Measurements from ENCODE around the gene TMEM63C. TPM values are rescaled to one million over a fixed set of nuclear protein-coding genes. Genes with fewer than 3 reads are reported as not detected.

The TMEM63C gene
- total RNA-seq, 1 experiment from 2014 or later = 0.66 TPM

DNA sequence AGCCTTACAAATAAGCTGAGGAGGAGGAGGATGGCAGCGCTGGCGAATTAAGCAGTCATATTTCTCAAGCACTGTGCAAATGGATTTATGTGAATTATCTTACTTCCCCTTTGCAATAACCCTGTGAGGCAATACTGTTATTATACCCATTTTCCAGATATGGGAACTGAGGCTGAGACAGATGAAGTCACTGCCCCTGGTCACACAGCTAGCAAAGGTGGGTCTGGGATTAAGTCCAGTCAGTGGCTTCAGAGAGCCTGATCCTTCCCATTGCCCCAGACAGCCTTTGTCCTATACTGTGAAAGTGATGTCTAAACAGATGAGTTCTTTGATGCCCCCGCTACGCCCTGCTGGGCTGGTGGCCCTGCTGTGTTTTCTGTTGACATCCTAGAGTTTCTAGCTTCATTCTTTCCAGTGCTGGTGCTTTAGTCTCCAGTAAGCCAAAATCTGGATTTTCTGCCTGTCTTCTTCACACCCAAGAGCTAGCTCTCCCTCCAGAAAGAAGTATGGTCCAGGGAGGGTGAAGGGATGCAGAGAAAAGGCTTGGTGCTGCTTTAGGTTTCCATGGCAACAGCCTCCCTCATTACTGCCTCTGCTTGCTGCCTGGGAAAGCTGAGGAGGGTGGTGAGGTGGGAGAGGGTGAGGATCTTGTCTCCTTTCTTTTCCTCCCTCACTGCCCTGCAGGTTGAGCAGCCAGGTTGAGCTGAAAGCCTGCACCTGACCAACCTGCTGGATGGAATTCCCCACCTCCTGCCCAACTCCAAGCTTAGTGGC is 30.7 kb downstream of the TMEM63C start:
- H3K27me3 ChIP-seq (replicated peaks) = no peaks in the 10 kb centered on the region
- H3K36me3 ChIP-seq = no peaks in the 10 kb centered on the region
- no peaks in the 10 kb centered on the region for H3K4me1 ChIP-seq (replicated peaks)
- no peak overlapping the region for H3K27ac ChIP-seq
- DNase-seq (ENCODE audit: low read depth in 1 of 2, low spot score in 2 of 2) = no peak
- no peak overlapping the region for H3K4me3 ChIP-seq
- no peaks in the 10 kb centered on the region for H3K9me3 ChIP-seq (replicated peaks)

DNA sequence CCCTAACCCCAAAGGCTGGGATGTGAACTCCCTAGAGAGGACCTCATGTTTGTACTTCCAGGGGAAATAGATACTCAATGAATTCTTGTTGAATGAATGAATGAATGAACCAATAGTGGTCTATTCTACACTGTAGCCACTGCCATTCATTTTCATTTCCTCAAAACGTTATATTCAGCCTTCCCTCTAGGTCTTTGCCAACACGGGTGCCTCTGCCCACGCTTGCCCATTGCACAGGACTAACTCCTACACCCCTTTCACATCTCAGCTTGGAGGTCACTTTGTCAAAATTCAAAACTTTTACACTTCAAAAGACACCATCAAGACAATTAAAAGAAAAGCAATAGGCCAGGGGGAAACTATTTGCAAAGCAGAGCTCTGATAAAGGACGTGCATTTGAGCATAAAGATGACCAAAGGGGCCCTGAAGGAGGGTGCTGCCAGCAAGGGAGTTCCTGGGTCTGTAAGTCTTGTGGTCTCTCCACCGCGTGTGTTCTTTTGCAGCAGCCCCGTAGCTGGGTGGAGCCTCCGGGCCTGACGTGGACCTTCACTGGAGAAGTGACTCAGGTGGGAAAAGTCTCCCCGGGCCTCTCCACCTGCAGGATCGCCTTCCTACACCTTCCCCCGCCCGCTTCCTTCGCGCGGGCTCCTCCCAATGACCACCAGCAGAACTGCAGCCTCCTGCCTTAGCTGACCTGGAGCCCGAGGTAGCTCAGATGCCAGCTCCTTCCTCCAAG is 31.5 kb downstream of the TMEM63C start:
- no peak overlapping the region for H3K4me3 ChIP-seq
- no peak overlapping the region for H3K27ac ChIP-seq
- no peaks in the 10 kb centered on the region for H3K9me3 ChIP-seq (replicated peaks)
- DNase-seq (ENCODE audit: low read depth in 1 of 2, low spot score in 2 of 2) = no peak
- H3K36me3 ChIP-seq = no peaks in the 10 kb centered on the region
- no peaks in the 10 kb centered on the region for H3K27me3 ChIP-seq (replicated peaks)
- H3K4me1 ChIP-seq (replicated peaks) = no peaks in the 10 kb centered on the region

DNA sequence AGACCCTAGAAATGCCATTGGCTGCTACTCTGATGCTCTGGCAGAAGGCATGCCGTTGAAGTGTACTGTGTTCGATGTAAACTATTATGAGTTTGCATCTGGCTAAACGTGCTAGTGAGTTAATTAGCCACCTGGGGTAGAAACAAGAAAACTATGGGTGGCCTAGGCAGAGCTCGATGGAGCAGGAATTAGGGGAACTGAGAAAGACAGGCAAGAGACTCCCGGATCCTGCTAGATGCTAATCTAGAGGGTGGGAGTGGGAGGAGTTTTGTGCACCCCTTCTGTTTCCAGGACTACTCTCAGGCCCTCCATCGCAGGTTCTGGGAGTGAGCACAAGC is 32.0 kb downstream of the TMEM63C start:
- no peak for DNase-seq (ENCODE audit: low read depth in 1 of 2, low spot score in 2 of 2)
- no peaks in the 10 kb centered on the region for H3K9me3 ChIP-seq (replicated peaks)
- no peaks in the 10 kb centered on the region for H3K27me3 ChIP-seq (replicated peaks)
- H3K27ac ChIP-seq = no peak overlapping the region
- H3K4me1 ChIP-seq (replicated peaks) = no peaks in the 10 kb centered on the region
- H3K36me3 ChIP-seq = no peaks in the 10 kb centered on the region
- H3K4me3 ChIP-seq = no peak overlapping the region

DNA sequence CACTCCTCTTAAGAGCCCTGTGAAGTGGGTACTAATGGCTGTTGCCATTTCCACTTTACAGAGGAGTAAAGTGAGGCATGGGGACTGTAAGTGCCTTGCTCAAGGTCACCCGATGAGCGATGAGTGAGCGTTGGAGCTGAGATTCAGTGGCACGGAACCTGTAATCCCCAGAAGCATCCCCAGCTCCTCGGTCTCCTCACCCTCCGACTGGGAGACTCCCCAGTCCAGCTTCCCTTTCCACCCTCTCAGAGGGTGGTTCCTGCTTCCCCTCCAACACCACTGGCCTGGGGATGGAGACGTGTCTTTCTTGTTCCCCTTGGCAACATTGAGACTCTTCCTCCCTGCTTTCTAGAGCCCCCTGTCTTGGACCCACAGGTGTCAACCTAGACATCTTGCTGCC is 32.6 kb downstream of the TMEM63C start:
- Histone ChIP-seq H3K4me3 (no peak overlapping the region), H3K36me3 (no peaks in the 10 kb centered on the region), H3K27ac (no peak overlapping the region), H3K27me3 (replicated peaks) (no peaks in the 10 kb centered on the region), H3K4me1 (replicated peaks) (no peaks in the 10 kb centered on the region), H3K9me3 (replicated peaks) (no peaks in the 10 kb centered on the region)
- DNase-seq (ENCODE audit: low read depth in 1 of 2, low spot score in 2 of 2) = no peak

DNA sequence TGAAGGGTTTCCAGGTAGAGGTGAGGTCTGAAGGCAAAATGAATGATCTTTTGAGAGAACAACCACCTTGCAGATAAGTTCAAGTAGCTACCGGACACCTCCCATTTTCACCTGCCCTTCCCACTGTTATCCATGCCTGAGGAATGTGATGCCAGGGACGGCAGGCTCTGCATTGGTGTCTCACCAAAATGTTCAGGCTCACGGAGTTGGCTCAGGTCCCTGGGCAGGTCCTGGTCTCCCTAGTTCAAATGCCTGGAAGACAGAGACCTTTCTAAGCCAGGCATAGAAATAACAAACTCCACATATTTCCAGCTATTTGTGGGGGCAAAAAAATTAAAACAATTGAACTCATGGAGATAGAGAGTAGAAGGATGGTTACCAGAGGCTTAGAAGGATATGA is 36.0 kb downstream of the TMEM63C start:
- Histone ChIP-seq H3K4me1 (replicated peaks) (no peaks in the 10 kb centered on the region), H3K27me3 (replicated peaks) (no peaks in the 10 kb centered on the region), H3K4me3 (no peak overlapping the region), H3K9me3 (replicated peaks) (no peaks in the 10 kb centered on the region), H3K27ac (no peak overlapping the region), H3K36me3 (no peaks in the 10 kb centered on the region)
- no peak for DNase-seq (ENCODE audit: low read depth in 1 of 2, low spot score in 2 of 2)

DNA sequence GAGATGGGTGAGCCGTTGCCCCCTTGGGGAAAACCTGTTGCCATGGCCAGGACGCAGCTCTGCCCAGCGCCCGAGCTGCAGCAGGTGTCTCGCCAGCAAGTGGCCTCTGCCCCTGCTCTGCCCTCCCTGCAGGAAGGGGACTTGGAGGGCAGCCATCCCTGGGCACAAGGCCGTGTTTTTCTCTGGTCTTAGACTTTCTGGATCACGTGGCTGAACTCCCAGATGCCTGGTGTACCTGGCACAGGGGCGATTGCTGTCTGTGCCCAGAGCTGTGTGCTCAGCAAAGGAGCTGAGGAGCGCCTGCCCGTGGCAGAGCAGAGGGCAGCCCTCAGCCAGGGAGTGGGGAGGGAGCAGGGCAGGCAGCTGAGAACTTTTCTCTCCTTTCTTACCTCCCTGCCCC is 38.0 kb downstream of the TMEM63C start:
- Histone ChIP-seq H3K4me1 (replicated peaks) (no peaks in the 10 kb centered on the region), H3K36me3 (no peaks in the 10 kb centered on the region), H3K9me3 (replicated peaks) (no peaks in the 10 kb centered on the region), H3K27ac (no peak overlapping the region), H3K4me3 (no peak overlapping the region), H3K27me3 (replicated peaks) (no peaks in the 10 kb centered on the region)
- DNase-seq (ENCODE audit: low read depth in 1 of 2, low spot score in 2 of 2) = no peak

DNA sequence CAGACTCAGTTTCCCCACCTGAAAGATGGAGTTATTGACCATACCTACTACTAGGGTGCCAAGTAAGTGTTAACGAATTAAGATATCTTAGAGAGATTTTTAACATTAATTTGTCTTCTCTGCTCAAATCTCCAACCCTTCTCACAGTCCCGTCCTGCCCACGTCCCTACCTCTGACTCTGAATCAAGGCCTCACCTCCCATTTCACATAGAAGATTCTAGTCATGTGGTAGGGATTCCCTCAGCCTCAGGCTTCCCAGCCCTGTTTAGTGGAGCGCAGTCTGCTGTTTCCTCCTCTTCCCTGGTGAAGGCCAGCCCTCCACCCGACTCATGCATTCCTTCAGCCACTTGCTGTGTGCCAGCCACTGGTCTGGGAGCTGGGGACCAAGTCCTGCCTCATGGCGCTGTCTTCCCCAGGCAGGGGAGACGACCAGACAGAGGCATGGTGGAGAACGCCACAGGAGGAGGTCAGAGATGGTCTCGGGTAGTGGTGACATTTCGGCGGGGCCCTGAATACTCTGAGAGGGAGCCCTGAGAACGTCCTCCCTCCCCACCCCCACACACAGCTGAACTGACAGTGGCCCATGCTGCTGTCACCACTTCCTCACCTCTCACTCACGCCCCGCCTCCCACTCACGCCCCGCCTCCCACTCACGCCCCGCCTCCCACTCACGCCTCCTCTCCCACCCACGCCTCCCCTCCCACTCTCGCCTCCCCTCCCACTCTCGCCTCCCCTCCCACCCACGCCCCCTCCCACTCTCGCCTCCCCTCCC is 38.8 kb downstream of the TMEM63C start:
- H3K27me3 ChIP-seq (replicated peaks) = no peaks in the 10 kb centered on the region
- DNase-seq (ENCODE audit: low read depth in 1 of 2, low spot score in 2 of 2) = no peak
- H3K27ac ChIP-seq = no peak overlapping the region
- no peaks in the 10 kb centered on the region for H3K9me3 ChIP-seq (replicated peaks)
- H3K4me3 ChIP-seq = no peak overlapping the region
- H3K4me1 ChIP-seq (replicated peaks) = no peaks in the 10 kb centered on the region
- H3K36me3 ChIP-seq = no peaks in the 10 kb centered on the region

DNA sequence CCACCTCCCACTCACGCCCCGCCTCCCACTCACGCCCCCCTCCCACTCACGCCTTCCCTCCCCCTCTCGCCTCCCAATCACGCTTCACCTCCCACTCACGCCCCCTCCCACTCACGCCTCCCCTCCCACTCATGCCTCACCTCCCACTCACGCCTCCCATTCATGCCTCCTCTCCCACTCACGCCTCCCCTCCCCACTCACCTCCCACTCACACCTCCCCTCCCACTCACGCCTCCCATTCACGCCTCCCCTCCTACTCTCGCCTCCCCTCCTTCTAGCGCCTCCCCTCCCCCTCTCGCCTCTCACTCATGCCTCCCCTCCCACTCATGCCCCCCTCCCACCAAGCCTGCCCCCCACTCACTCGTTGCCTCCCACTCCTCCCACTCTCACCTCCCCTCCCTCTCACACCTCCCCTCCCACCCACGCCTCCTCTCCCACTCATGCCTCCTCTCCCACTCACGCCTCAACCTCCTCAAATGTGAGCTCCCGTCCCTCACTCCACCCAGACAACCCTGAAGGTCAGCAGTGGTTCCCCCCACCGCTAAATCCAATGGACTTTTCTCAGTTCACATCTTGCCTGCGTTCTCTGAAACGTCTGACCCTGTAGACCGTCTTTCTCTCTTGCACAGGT is 39.8 kb downstream of the TMEM63C start:
- H3K9me3 ChIP-seq (replicated peaks) = no peaks in the 10 kb centered on the region
- no peaks in the 10 kb centered on the region for H3K4me1 ChIP-seq (replicated peaks)
- no peaks in the 10 kb centered on the region for H3K27me3 ChIP-seq (replicated peaks)
- H3K27ac ChIP-seq = no peak overlapping the region
- no peaks in the 10 kb centered on the region for H3K36me3 ChIP-seq
- DNase-seq (ENCODE audit: low read depth in 1 of 2, low spot score in 2 of 2) = no peak
- no peak overlapping the region for H3K4me3 ChIP-seq

DNA sequence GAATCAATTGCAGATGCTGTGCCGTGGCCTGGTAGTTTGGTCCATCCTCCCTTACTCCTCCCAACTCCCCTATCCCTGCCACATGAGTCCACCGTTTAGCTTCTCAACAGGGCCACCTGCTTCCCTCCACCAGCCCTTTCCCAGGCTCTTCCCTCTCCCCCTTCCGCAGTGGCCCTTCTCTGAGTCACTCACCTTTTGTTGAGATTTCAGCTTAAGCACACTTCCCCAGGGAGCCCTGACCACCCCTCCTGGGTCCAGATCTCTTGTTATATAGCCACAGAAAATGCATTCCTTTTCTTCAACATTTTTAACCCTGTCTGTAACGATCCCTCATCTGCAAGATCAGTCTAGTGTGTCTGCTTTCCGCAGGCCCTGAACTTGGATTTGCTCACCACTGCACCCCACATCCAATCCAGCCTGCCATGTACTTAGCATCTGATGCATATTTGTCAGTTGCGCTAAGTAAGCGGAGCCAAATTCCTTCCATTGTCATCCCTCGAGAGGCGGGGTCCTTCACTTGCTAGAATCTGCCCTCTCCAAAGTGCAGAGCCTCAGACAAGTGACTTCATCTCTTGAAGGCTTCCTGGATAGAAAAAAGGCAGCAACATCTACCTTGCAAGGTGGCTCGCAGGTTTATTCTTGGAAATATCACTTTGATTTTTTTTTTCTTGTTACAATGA is 41.1 kb downstream of the TMEM63C start:
- H3K9me3 ChIP-seq (replicated peaks) = no peaks in the 10 kb centered on the region
- no peak for DNase-seq (ENCODE audit: low read depth in 1 of 2, low spot score in 2 of 2)
- no peaks in the 10 kb centered on the region for H3K27me3 ChIP-seq (replicated peaks)
- H3K36me3 ChIP-seq = no peaks in the 10 kb centered on the region
- H3K4me1 ChIP-seq (replicated peaks) = no peaks in the 10 kb centered on the region
- H3K27ac ChIP-seq = no peak overlapping the region
- H3K4me3 ChIP-seq = no peak overlapping the region

DNA sequence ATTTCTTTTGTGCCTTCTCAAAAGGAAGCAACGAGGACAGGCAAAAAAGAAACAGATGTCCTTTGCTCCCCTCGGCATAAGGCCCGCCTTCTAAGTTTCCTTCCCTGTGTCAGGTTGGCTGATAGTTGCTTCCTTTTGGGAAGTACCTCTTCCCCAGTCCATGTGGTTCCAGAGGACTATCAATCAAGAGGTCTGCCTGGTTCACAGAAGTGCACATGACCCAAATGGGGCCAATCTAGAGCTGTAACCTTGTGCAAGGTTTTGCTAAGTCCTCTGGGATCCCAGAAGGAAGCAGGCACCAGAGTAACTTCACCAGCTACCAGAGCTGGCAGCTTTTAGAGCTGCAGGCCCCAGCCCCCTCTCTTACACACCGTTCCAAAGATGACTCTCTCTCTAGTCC is 42.6 kb downstream of the TMEM63C start:
- DNase-seq (ENCODE audit: low read depth in 1 of 2, low spot score in 2 of 2) = no peak
- Histone ChIP-seq H3K9me3 (replicated peaks) (no peaks in the 10 kb centered on the region), H3K27me3 (replicated peaks) (no peaks in the 10 kb centered on the region), H3K27ac (no peak overlapping the region), H3K4me1 (replicated peaks) (no peaks in the 10 kb centered on the region), H3K36me3 (no peaks in the 10 kb centered on the region), H3K4me3 (no peak overlapping the region)

DNA sequence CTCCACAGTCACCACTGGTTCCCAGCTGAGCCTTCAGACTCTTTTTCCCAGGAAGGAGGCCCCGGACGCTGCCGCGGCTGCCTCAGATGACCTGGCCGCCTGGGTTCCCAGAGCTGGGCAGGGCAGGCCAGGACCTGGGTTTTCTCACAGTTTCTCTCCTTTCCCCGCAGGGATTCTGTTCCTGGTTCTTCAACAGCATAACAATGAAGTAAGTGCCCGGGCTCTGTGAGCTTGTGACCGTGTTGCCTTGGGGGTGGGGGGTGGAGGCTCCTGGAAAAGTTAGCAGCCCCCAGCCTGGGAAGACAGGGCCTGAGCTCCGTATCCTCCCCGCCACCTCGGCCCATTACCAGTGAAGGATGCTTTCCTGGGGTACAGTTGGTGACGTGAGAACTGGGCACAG is 43.7 kb downstream of the TMEM63C start:
- H3K27me3 ChIP-seq (replicated peaks) = no peaks in the 10 kb centered on the region

DNA sequence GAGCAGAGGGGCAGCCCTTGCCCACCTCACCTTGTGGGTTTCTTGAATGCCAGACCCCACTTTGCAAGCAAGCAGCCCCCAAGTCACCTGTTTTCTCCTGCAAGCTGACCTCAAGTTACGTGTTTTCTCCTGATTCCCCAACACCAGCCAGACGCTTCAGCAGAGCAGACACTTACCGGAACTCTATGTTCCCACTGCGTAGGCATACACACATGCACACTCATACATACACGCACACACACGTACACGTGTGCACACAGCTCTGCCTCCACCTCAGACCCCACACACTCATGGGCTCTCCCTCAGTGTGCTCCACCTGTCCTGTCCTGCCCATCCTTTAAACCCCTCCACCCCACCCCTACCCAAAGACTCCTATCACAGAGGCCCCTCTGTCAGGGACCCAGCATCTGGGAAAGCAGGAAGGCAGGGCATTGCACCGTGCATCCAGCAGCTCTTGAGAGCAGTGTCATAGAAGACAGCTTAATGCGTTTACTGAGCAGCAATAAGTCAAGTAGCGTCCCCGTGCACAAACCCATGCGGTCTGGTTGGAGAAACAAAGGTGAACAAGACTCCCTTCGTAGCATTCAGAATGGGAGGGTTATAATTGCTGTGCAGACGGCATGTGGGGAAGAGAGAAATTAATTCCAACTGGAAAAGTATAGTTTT is 44.4 kb downstream of the TMEM63C start:
- H3K27me3 ChIP-seq (replicated peaks) = no peaks in the 10 kb centered on the region

More for the DNA sequence above, 43.7 kb downstream of the TMEM63C start:
- H3K9me3 ChIP-seq (replicated peaks) = no peaks in the 10 kb centered on the region
- no peaks in the 10 kb centered on the region for H3K4me1 ChIP-seq (replicated peaks)
- no peak overlapping the region for H3K4me3 ChIP-seq
- DNase-seq (ENCODE audit: low read depth in 1 of 2, low spot score in 2 of 2) = no peak
- H3K27ac ChIP-seq = no peak overlapping the region
- no peaks in the 10 kb centered on the region for H3K36me3 ChIP-seq

DNA sequence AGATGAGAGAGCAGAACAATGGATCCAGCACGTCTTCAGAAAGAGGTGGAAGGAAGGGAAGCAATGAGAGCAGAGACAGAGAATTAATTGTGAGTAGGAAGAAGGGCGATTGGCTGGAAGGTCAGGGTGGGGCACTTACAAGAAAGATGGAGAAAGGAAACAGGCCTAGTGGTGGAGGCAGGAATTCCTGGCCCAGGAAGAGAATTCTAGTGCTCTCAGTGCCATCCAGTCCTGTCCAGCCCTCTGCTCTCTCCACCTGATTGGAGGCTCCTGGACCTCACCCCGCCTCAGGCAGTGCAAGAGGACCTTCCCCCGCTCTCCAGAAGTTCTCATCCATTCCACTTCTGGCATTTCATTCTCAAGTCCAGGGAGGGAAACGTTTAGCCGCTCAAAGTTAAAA is 46.5 kb downstream of the TMEM63C start:
- Histone ChIP-seq H3K27ac (no peak overlapping the region), H3K27me3 (replicated peaks) (no peaks in the 10 kb centered on the region), H3K9me3 (replicated peaks) (no peaks in the 10 kb centered on the region), H3K4me1 (replicated peaks) (no peaks in the 10 kb centered on the region), H3K4me3 (no peak overlapping the region), H3K36me3 (no peaks in the 10 kb centered on the region)
- DNase-seq (ENCODE audit: low read depth in 1 of 2, low spot score in 2 of 2) = no peak

More for the DNA sequence above, 44.4 kb downstream of the TMEM63C start:
- Histone ChIP-seq H3K4me3 (no peak overlapping the region), H3K36me3 (no peaks in the 10 kb centered on the region), H3K27ac (no peak overlapping the region), H3K9me3 (replicated peaks) (no peaks in the 10 kb centered on the region), H3K4me1 (replicated peaks) (no peaks in the 10 kb centered on the region)
- DNase-seq (ENCODE audit: low read depth in 1 of 2, low spot score in 2 of 2) = no peak
